IMR-90 (cell line): ENCODE measurements around the gene SQSTM1. TPM values are rescaled to one million over a fixed set of nuclear protein-coding genes. Genes with fewer than 3 reads are reported as not detected.

Source experiments
- ATAC-seq: fragments of 200-7000 bp; cut with Tn5 transposase; 2 replicates; pipeline ENCODE4 v1.9.1; 2020; ENCODE audit warnings: low read depth, mild to moderate bottlenecking, moderate library complexity
- BruUV-seq: library from RNA; stranded (reverse); fragments of 400-500 nt; replicated peaks from 2 replicates; lab custom pipeline; 2021; lab: Mats Ljungman, UMichigan
- CTCF ChIA-PET: fragments of 300-600 bp; formaldehyde crosslinking; extraction: SDS; loops from one replicate; lab custom pipeline; 2021; ENCODE audit warnings: antibody characterized with exemption; lab: Yijun Ruan, JAX
- POLR2A ChIA-PET: fragments of 300-600 bp; sonication (Branson Sonifier 250); formaldehyde crosslinking; loops from one replicate; lab custom pipeline; 2022; ENCODE audit warnings: antibody characterized with exemption; ENCODE audit not compliant: unreplicated experiment; lab: Charles Lee
- DNase-seq: peaks from one replicate; pipeline ENCODE4 v3.0.0; 2013
- H2AFZ ChIP-seq: replicated peaks from 2 replicates; pipeline ENCODE3; 2013; ENCODE audit warnings: low read length, mild to moderate bottlenecking; ENCODE audit not compliant: poor library complexity
- H2AK5ac ChIP-seq: 2 replicates; pipeline ENCODE4 v1.6.1; 2013; ENCODE audit warnings: low read depth, low read length, inconsistent platforms
- H2AK9ac ChIP-seq: replicated peaks from 2 replicates; pipeline ENCODE3; 2013; ENCODE audit warnings: mild to moderate bottlenecking, low read depth, low read length, moderate library complexity; ENCODE audit not compliant: poor library complexity
- H2BK120ac ChIP-seq: 2 replicates; pipeline ENCODE4 v1.6.1; 2013; ENCODE audit warnings: low read depth, low read length, inconsistent platforms
- H2BK15ac ChIP-seq: 3 replicates; pipeline ENCODE4 v1.6.1; 2013; ENCODE audit warnings: low read depth, low read length, inconsistent platforms
- H2BK20ac ChIP-seq: 2 replicates; pipeline ENCODE4 v1.6.1; 2013; ENCODE audit warnings: low read depth, mild to moderate bottlenecking, inconsistent platforms, low read length, moderate library complexity
- H2BK5ac ChIP-seq: 2 replicates; pipeline ENCODE4 v1.6.1; 2013; ENCODE audit warnings: mild to moderate bottlenecking, low read depth, low read length, inconsistent platforms; ENCODE audit not compliant: poor library complexity, severe bottlenecking
- H3K14ac ChIP-seq: replicated peaks from 2 replicates; pipeline ENCODE4 v1.6.1; 2013; ENCODE audit warnings: low read depth, low read length, inconsistent platforms
- H3K18ac ChIP-seq: 2 replicates; pipeline ENCODE4 v1.6.1; 2013; ENCODE audit warnings: low read depth, low read length, control low read depth
- H3K23ac ChIP-seq: 2 replicates; pipeline ENCODE4 v1.6.1; 2013; ENCODE audit warnings: low read depth, low read length, inconsistent platforms
- H3K27ac ChIP-seq: 2 replicates; pipeline ENCODE4 v1.5.1; 2013; ENCODE audit warnings: mild to moderate bottlenecking, control low read depth, low read length; ENCODE audit not compliant: insufficient read depth
- H3K27me3 ChIP-seq: 2 replicates; pipeline ENCODE4 v1.6.1; 2013; ENCODE audit warnings: low read length; ENCODE audit not compliant: control insufficient read depth, insufficient read depth
- H3K36me3 ChIP-seq: 2 replicates; pipeline ENCODE4 v1.6.1; 2013; ENCODE audit warnings: low read length, mixed read lengths; ENCODE audit not compliant: control insufficient read depth, insufficient read depth
- H3K4ac ChIP-seq: 2 replicates; pipeline ENCODE4 v1.6.1; 2013; ENCODE audit warnings: low read depth, low read length, inconsistent platforms
- H3K4me1 ChIP-seq: 2 replicates; pipeline ENCODE4 v1.6.1; 2013; ENCODE audit warnings: low read length, mixed read lengths; ENCODE audit not compliant: control insufficient read depth, insufficient read depth
- H3K4me2 ChIP-seq: 2 replicates; pipeline ENCODE4 v1.6.1; 2013; ENCODE audit warnings: low read depth, mild to moderate bottlenecking, control low read depth, low read length, moderate library complexity
- H3K4me3 ChIP-seq: 2 replicates; pipeline ENCODE4 v1.5.1; 2013; ENCODE audit warnings: low read depth, mild to moderate bottlenecking, control low read depth, low read length, moderate library complexity; ENCODE audit not compliant: insufficient read depth
- H3K56ac ChIP-seq: 2 replicates; pipeline ENCODE4 v1.6.1; 2013; ENCODE audit warnings: low read length, inconsistent platforms; ENCODE audit not compliant: insufficient read depth; ENCODE audit errors: extremely low read depth
- H3K79me1 ChIP-seq, 2 experiments: 2 replicates each; pipeline ENCODE4 v1.6.1; 2013; ENCODE audit warnings: low read length in 2 of 2, inconsistent platforms in 1 of 2, low read depth in 1 of 2
- H3K9ac ChIP-seq: 2 replicates; pipeline ENCODE4 v1.6.1; 2013; ENCODE audit warnings: low read depth, low read length, control low read depth
- H3K9me1 ChIP-seq: 2 replicates; pipeline ENCODE4 v1.6.1; 2013; ENCODE audit warnings: low read length, inconsistent platforms; ENCODE audit not compliant: insufficient read depth
- H3K9me3 ChIP-seq: 2 replicates; pipeline ENCODE4 v1.6.1; 2013; ENCODE audit warnings: low read length; ENCODE audit not compliant: control insufficient read depth, insufficient read depth
- H4K20me1 ChIP-seq: 2 replicates; pipeline ENCODE4 v1.6.1; 2013; ENCODE audit warnings: low read length, inconsistent platforms; ENCODE audit not compliant: insufficient read depth
- H4K5ac ChIP-seq: 2 replicates; pipeline ENCODE4 v1.6.1; 2013; ENCODE audit warnings: mild to moderate bottlenecking, low read depth, low read length, control low read depth
- H4K8ac ChIP-seq, 2 experiments: 2 replicates each; pipeline ENCODE4 v1.6.1; 2013; ENCODE audit warnings: low read depth in 2 of 2, low read length in 2 of 2, control low read depth in 1 of 2, inconsistent platforms in 1 of 2
- H4K91ac ChIP-seq: 2 replicates; pipeline ENCODE4 v1.6.1; 2013; ENCODE audit warnings: low read depth, low read length, inconsistent platforms; ENCODE audit not compliant: insufficient read depth
- MXI1 ChIP-seq: IDR thresholded peaks from 2 replicates; pipeline ENCODE4 v1.6.1; 2012; ENCODE audit warnings: low read depth, mild to moderate bottlenecking, low read length, moderate library complexity, borderline replicate concordance
- RFX5 ChIP-seq: IDR thresholded peaks from 2 replicates; pipeline ENCODE4 v1.8.0; 2012; ENCODE audit warnings: low read depth, mild to moderate bottlenecking, low read length, moderate library complexity
- WGBS, 2 experiments: methylation state at CpG; one replicate each; pipeline versions ENCODE4 v1.1.5 to v1.1.7; 2013; ENCODE audit warnings: missing lambda C conversion rate in 2 of 2; ENCODE audit not compliant: insufficient read length in 1 of 2; ENCODE audit errors: extremely low coverage in 2 of 2; 5-methylcytosine and 5-hydroxymethylcytosine counted together
- dilution Hi-C: fragments of 300-500 bp; cut with HindIII; formaldehyde crosslinking; loops from one replicate; pipeline ENCODE4 v1.14.3; 2018; ENCODE audit warnings: low sequenced_read_pairs; ENCODE audit not compliant: unreplicated experiment
- in situ Hi-C: fragments of 300-500 bp; cut with MboI; formaldehyde crosslinking; loops from 3 replicates; pipeline ENCODE4 v1.14.3; 2019; ENCODE audit warnings: low sequenced_read_pairs, inconsistent platforms, mixed read lengths
- intact Hi-C: fragments of 100-400 bp; cut with micrococcal nuclease; formaldehyde crosslinking; loops from 2 replicates; pipeline ENCODE4 v1.10.0; 2022
- polyA plus RNA-seq, 3 experiments: library from polyadenylated mRNA; depleted of rRNA; stranded (reverse); fragments of >200 nt; gene quantifications; 2 replicates each; pipeline ENCODE4 v1.2.3, GENCODE V29; 2012; ENCODE audit warnings: low replicate concordance in 1 of 3
- total RNA-seq: library from RNA; depleted of rRNA; stranded (reverse); fragments of >200 nt; gene quantifications from 2 replicates; pipeline ENCODE4 v1.2.3, GENCODE V29; 2012

Gene SQSTM1
- total and polyA plus RNA-seq, 2 of the 4 experiments (the other 2 are of a cell fraction): 152 to 184 TPM

- Histone ChIP-seq H3K9me3 (no peaks in the 10 kb centered on the region), H3K9me1 (0 out of 2 replicates have a peak, but pooled peaks cover 2% of the 10 kb centered on the region), H2AK5ac (peak overlapping the region; percentile 79), H3K27ac (peak overlapping the region; percentile 89), H3K23ac (peak overlapping the region; percentile 17), H4K8ac (peak overlapping the region in 1 of 2 experiments; percentile 53; a peak in 1 of 4 replicates), H3K56ac (no peak overlapping the region), H3K36me3 (peaks cover 19% of the 10 kb centered on the region), H4K20me1 (peaks cover 45% of the 10 kb centered on the region), H2BK120ac (peak overlapping the region; percentile 48; the same call in 1 of the 2 replicates), H3K4me1 (peaks cover 20% of the 10 kb centered on the region), H2BK5ac (peak overlapping the region; percentile 31), H2BK15ac (no peak overlapping the region), H3K14ac (peak overlapping the region; percentile 78), H3K4me3 (peak overlapping the region; percentile 98), H3K9ac (peak overlapping the region; percentile 84), H3K27me3 (no peaks in the 10 kb centered on the region), H3K4ac (peak overlapping the region; percentile 86), H3K18ac (no peak overlapping the region), H4K5ac (no peak overlapping the region), H2BK20ac (no peak overlapping the region), H2AK9ac (peak overlapping the region; percentile 91), H3K79me1 (peaks cover 26 to 57% of the 10 kb centered on the region in 2 experiments), H2AFZ (peak overlapping the region; percentile 88), H3K4me2 (peak overlapping the region; percentile 85), H4K91ac (peak overlapping the region; percentile 21; the same call in 1 of the 2 replicates)
- no CpG with 5 or more reads among the region's 9 CpGs for WGBS, 2 experiments
- TF ChIP-seq RFX5 (no peak), MXI1 (0 out of 2 replicates have a peak, but pooled peaks have one; percentile 13)
- intact Hi-C loops (loop anchor here (5.0 kb wide), 1 partner anchor 52 kb away; the partner anchor contains the start of gene MRNIP), in situ Hi-C loops (no loop called here), dilution Hi-C loops (no loop called here)
- DNase-seq: no peak
- BruUV-seq: no TSS peak
- ChIA-PET CTCF (no interaction called here), POLR2A (no interaction called here)
- ATAC-seq: peak; percentile 0; the same call in 1 of the 2 replicates
Observed at GRCh38 chr5:179805070-179805528, 15.6 kb upstream of the SQSTM1 start.
